CD4-positive, alpha-beta T cell treated with Interleukin-1 beta for 1 hour (primary cell): ENCODE data around the gene HES6.

ENCODE experiments used
- DNase-seq, 2 donors: peaks; one replicate each; pipeline ENCODE4 v3.0.0-alpha.2; 2020 to 2022

Gene HES6

DNA sequence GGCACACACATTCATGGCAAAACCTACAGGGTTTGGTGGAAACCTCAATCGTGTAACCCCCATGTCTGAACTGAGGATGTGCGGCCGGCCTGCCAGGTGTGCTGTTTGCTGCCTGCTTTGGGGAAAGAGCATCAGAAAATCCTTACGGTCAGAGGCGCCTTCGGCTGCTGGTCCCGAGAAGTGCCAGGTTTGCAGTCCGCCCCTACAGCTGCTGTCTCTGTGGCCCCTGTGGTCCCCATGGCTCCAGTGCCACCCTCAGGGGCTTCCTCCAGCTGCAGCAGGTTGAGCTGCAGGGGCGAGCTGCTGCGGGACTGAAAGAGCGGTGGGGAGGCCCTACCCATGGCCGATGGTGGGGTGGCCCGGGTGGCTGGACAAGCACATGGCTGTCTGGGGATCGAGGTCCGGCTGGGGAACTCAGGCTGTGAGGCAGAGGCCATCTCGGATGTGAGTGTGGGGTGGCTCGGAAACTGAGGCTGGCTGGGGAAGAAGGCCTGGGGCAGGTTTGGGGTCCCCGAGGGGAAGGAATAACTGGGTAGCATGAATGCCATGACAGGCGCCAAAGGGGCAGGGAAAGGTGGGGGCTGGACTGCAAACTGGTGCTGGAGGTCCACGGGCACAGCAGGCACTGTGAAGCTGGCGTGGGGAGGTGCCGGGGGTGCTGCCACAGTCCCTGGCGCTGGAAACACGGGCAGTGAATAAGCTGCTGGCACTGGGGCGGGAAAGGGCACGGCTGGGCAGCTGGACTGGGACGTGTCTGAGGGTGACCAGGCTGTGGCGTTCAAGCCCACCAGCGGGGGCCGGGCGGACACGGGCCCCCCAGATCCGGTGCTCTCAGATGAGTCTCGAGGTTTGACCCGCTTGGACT lies 13.2 kb upstream of the HES6 start:
- no peak for DNase-seq

DNA sequence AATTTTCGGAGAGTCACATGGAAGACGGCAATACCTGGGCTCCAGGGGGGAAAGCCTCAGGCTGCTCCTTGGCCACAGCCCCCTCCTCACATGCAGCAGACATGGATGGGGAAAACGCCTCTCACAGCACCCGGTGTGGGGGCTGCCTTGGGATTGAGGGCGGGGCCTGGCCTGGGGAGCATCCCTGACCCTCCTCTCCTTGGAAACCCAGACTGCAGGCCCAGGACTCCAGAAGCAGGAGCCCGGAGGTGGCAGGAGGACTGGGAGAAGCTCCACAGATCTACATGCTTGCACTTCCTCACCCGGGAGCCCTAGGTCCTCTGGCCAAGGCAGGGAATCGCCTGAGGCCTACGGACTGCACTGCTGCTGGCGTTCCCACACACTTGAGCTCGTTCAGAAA lies 12.1 kb upstream of the HES6 start:
- no peak for DNase-seq

DNA sequence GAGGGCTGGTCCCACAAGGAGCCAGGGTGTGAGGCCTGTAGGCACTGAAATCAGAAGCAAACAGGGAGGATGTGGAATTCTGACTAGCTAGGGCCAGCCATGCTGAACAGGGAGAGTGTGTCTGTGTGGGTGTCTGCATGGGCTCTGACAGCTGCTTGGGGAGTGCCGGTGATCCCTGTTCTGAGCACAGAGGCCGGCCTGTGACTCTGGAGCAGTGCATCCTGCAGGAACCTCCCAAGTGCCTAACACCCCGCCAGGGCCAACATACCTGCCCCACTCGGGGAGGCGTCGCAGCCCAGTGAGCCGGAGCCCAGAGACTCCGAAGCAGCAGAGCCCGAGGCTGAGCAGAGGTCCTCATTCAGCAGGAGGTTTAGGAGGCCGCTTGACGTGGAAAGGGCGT lies 11.5 kb upstream of the HES6 start:
- no peak for DNase-seq

DNA sequence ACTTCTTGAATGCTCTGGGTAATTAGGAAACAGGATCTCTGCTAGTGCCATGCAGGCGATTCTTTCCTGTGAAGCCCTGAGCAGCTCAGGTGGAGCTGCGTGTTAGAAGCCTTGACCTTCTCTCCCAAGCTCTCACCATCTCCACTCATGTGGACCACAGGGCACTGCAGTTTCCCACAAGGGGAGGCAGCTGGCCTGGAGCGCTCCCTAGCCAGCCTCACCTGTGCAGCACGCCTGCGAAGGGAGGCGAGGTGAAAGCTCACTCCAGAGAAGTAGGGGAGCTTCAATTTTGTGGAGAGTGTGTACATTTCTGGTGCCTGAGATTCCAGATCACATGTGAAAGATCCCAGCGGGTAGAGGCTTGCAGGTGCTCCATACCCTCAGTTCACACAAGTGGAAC lies 11.1 kb upstream of the HES6 start:
- no peak for DNase-seq

DNA sequence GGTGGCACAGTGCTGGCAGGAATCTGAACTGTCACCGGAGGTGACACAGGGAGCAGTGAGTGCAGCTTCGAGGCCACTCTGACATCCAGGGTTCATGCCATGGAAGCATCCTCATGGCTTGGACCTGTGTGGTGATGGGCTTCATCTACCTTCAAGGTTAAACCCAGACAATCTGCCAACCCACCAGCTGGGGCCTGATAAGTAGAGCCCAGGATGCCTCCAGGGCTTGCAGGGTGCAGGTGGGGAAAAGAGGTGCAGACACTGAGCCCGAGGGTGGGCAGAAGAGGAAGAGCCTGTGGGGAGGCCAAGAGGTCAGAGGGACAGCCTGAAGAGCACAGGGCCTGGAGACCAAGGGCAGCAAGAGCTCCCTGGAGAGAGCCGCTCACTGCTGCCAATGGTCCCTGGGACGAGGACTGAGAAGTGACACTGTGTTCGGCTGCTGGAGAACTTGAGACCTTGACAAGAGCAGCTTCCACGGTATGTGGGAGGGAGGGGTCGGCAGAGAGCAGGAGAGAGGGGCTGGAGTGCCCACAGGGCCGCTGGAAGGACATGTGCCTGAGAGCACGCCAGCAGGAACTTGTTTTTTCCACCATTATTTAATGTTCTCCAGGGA lies 8.1 kb upstream of the HES6 start:
- no peak for DNase-seq

DNA sequence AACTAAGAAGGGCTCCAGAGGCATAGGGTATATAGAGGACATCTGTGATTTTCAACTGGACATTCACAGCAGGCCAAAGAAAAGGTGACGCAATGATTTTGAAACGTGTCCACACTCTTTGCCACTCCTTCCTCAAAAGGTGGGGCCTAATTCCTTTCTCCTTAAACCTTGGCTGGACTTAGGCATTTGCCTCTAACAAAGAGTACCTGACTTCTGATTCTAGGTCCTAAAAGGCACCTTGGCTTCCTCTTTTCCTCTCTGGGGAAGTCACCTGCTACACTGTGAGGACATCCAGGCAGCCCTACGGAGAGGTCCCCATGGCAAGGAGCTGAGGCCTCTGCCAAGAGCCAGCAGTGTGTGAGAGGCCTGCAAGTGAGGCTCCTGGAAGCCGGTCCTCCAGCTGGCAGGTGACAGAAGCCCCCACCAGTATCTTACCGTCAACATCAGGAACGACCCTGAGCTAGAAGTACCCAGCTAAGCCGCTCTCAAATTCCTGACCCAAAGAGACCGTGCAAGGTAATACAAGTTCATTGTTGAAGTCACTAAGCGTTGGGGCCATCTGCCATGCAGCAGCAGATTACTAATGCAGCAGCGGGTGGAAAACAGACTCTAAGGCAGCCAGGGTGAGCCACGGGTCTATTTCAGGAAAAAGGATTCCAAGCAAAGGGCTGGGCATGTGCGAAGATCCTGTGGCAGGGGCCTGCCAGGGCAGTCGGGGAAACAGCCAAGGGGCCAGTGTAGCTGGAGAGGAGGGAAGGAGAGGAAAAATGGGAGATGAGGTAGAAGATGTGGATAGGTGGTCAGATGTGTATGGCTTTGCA lies 7.4 kb upstream of the HES6 start:
- DNase-seq, result no peak

DNA sequence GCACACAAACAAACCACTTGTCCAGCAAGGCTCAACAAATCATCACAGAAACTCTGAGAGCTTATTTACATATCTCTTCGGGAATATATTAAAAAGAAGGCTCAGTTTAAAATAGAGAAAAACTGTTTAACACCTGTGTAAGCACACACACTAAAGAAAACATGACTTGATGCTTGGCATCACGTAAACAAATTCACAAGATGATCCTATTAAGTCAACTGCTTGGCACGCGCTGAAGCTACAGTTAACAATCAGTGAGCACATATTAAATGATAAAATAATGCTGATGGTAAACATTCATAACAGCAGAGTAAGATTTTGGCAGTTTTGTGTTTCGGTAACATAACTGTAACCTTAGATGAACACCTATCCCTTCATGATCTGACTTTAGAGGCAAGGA lies 4.3 kb upstream of the HES6 start:
- DNase-seq, result no peak

DNA sequence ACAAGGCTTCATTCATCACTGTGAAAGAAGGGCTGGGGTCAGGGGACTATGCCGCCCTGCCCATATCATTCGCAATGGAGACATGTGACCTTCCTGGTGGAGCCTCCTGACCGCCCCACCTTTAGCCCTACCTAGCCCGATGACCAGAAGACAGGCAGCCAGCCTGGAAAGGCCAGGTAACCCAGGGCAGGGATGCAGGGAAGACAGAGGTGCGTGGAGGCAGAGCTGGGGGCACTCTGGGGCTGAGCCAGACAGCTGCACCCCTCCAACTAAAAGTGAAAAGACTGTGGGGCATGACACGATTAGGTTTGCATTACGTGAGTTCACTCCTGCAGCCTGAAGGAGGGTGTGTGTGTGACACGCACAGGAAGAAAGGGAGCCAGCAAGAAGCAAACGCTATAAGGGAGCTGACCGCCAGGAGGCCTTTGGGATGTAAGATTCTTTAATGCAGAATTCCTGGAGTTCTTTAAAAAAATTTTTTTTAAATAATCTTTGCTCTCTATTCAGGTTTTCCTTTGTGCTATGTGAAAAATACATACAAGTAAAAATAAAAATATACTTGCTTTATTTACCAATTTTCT lies 3.7 kb upstream of the HES6 start:
- DNase-seq, result no peak

DNA sequence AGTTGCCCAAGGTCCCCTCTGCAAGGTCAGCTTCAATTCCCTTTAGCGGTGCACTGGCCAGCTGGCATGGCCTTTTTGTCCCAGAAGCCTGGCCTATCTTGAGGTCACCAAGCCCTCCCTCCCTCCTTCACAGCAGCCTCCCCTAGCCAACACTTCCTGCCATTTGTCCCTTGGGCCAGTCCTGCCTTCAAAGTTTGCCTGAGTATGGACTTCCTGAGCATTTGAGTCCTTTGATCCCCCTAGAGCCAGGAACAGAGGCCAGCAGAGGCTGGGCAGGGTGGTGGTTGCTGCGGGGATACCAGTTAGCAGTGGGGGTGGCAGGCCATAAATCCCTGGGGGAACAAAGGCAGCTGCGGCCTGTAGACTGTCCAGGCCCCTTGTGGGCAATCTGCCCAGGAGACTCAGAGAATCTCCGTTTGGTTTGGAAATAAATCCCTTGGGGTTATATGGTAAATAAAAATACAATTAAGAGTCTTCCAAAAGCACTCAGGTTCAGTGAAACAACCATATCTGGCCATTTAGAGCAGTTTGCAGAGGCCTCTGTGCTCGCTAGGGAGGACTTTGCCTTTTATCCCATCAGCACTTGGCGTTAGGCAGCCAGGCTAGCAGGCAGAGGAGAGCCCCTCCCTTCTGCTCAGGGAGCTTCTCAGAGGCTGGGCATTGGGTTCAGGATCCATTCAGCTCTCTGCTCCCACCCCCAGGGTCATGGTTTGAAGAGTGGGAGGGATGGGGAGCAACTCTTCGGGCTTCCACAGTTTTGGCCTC lies 3.1 kb upstream of the HES6 start:
- no peak for DNase-seq

DNA sequence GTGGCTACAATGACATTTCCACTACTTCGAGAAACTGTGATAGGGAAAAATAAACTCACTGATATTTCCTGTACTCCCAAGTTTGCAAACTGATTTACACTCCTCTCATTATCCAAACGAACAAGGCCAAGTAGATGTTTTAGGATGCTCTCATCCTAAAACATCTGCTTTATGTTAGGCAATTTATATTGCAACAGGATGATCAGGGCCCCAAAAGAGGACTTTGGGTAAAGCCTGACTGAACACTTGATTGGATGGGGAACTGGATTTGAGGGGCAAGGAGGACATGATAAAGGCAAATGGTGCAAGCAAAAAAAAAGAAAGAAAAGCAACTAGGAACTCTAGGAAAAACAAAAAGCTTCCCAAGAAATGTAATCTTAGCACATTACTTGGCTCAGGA lies 2.1 kb upstream of the HES6 start:
- DNase-seq, result no peak

DNA sequence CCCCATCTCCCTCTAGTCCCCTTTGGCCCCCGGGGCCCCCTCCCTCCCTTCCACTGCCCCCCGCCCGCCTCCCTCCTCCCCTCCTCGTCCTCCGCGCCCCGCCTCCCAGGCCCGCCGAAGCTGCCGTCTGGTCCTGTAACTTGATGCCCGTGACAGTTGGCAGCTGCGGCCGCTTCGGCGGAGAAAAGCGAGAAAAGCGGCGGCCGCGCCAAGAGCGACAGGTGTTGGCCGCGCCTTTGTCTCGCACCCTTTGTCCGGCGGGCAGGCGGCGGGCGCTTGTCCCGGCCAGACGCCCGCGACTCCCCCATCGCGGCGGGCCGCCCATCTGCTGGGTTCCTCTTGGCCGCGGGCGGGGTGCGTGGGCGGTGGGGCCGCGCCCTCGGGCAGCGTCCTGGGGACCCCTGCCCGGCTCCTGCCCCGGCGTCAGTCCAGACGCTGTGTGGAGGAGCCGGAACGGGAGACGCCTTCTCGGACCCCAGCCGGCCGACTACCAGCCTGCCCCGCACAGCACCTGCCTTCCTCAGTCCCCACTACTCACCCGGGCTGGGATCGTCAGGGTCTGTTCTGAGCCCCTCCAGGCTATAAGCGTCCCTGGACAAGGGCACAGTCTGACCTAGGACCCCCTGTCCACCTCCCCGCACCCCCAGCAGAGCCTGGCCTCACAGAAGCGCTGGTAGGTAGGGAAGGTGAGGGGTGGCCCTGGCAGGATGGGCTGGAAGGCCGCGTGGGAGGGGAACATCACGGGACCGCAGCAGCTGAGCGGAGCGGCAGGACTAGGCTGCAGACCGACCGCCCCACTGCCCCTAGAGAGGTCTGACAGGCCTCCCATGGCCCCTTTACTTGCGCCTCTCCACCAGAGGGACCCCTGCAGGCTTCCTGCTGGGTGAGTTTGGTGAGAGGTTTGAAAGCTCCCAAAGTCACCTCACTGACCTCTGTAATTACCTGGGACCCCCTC lies 1.2 kb upstream of the HES6 start:
- DNase-seq, result peak; percentile 17 to 33

DNA sequence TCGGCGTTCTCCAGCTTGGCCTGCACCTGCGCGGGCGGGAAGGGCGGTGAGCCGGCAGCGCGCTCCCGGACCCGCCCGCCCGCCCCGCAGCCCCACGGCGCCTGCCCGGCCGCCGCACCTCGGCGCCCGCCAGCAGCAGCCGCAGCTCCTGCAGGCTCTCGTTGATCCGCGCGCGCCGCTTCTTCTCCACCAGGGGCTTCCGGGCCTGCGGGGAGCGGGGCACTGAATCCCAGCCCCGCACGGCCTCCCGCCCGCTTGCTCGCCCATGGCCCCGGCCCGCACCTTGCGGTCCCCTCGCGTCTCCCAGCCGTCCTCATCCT lies 335 bp downstream of the HES6 start:
- peak in 1 of 2 donors; percentile 11 for DNase-seq

DNA sequence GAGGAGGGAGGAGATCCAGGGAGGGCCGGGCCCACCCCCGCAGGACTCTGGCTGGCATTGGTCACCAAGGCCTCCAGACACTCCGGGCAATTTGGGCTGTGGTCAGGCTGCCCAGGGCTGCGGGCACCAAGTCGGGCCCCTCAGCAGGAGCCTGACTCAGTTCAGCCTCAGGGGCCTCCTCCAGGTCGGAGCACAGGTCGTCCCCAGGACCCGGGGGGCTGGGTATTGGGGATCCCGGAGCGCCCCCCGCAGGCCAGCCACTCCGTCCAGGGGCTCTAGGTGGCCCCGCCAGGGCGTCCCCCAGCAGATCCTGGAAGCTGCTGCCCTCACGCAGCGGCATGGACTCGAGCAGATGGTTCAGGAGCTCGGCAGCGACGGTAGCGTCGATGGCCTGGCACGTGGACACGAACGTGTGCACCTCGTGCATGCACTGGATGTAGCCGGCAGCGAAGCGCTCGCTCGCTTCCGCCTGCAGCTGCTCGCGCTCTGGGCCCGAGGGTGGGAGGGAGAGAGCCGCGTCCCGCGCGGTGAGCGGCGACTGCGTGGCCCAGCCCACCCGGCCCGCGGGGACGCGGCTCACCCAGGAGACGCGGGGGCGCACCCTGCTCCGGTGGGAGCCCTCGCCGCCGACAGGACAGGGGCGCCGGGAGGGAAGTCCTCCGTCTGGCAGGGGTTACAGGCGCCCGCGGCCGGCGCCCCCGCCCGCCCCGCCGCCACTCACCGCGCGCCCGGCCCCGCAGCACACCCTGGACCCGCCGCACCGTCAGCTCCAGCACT lies 884 bp downstream of the HES6 start:
- peak; percentile 41 to 56 for DNase-seq

DNA sequence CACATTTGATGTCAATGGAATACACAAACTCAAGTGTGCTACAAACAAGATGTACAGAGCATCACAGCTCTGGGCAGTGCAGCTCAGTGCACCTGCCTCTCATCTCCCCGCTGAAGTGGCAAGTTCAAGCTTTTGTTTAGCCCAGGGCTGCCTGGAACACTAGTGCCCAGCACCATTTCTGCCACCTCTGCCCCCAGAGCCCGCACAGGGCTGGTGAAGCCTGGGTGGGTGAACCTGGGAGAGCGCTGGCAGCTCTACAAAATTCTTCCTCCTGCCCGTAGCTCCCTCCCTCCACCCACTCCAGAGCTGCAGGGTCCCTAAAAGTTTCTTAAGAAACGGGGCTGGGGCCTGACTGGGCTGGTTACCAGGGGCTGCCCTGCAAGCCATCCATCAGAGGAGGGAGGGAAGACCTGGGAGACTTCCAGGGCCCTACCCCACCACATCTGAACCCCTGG lies 1.5 kb downstream of the HES6 start:
- DNase-seq, result no peak

DNA sequence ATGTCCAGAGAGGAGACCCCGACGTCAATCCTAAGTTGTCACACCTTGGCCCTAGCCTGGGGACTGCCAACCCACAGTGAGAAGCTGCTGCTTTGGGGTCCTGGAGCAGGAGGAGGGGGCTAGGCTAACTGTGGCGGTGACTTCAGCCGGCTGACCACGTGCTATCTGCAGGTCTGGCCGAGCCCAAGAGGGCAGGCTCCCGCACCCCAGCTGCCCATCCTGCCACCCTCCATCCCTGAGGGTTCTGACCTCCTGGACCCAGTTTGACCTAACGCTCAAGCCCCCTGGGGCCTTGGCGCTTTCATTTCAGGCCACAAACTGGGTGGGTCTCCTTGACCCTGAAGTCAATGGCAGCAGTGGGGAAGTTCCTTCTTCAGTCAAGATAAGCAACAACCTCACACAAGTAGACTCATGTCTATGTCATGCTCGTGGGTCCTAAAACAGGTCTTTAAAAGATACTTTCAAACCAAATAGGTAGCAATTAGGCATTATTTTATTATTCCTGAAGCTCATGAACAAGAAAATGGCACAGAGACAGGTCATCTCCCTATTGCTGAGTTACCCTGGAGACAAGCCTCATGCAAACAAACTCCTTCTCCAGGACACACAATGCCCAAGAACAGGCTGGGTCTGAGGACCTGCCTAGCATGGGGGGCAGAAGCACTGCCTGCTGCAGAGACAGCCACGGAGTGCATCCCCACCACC lies 2.3 kb downstream of the HES6 start:
- no peak for DNase-seq

DNA sequence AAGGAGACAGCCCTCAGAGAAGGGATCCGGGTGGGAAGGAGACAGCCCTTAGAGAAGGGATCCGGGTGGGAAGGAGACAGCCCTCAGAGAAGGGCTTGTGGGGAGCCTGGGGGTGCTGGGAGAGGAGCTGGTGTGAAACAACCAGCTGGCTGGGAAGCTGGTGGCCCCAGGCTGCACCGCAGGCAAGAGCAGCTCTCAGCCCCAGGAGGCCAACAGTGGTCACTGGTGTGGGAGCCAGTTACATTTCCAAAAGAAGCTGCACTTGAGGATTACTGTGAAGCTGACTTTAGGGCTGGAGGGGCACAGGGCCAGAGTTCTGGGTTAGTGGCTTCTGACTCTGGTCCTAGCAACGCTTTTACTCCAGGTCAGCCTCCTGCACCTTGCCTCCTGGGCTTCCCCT lies 3.3 kb downstream of the HES6 start:
- DNase-seq, result no peak

DNA sequence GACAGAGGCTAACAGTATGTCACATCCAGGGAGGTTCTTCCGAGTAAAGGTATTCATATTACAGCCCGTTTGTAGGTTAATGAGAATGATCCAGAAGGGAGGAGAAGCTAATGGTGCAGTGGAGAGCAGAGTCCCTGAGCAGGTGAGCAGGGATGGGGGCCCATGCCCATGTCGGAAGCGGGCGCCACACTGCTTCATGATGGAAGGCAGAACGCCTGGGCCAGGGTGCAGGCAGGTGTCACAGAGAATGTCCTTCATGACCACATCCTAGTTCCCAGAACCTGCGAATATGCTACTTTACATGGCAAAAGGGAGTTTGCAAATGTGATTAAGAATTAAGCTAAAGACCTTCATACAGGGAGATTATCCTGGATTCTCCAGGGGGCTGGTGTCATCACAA lies 4.0 kb downstream of the HES6 start:
- no peak for DNase-seq

DNA sequence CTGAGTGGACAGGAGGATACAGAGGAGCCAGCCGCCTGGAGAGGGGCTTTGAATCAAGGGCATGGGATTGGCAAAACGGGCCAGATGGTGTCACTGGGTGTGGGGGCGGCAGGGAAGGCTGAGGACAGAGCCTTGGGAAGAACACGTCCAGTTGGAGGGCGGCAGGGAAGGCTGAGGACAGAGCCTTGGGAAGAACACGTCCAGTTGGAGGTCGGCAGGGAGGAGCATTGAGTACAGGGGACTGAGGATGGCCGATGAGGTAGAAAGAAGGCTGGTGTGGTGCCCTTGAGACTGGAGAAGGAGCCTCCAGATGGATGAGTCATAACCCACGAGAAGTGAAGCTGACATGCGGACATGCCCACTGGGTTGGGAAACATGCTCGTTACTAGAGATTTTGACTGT lies 4.5 kb downstream of the HES6 start:
- DNase-seq, result peak in 1 of 2 donors; percentile 23

DNA sequence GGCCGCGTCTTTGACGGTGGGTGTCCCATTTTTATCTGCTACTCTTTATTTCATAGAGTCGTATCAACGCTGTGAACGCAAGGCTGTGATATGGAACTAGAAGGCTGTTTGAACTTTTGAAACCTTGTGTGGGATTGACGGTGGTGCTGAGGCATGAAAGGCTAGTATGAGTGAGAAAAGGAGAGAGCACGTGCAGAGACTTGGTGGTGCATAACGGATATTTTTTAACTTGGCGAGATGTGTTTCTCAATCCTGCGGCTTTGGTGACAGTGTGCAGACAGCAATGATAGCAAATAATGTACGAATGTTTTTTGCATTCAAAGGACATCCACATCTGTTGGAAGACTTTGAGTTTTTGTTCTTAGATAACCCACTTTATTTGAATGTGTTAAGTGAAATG lies 6.2 kb downstream of the HES6 start:
- no peak for DNase-seq

DNA sequence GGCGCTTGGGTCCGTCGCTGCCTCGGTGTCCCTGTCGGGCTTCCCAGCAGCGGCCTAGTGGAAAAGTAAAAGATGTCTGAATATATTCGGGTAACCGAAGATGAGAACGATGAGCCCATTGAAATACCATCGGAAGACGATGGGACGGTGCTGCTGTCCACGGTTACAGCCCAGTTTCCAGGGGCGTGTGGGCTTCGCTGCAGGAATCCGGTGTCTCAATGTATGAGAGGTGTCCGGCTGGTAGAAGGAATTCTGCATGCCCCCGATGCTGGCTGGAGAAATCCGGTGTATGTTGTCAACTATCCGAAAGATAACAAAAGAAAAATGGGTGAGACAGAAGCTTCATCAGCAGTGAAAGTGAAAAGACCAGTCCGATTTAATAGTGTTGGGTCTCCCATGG lies 8.0 kb downstream of the HES6 start:
- no peak for DNase-seq
